ENCODE measurements around the gene FAM124A.

Gene FAM124A

GRCh38 chr13:51317262-51317661 is 95.1 kb downstream of the FAM124A start:
- DNase-seq, result no peak

DNA sequence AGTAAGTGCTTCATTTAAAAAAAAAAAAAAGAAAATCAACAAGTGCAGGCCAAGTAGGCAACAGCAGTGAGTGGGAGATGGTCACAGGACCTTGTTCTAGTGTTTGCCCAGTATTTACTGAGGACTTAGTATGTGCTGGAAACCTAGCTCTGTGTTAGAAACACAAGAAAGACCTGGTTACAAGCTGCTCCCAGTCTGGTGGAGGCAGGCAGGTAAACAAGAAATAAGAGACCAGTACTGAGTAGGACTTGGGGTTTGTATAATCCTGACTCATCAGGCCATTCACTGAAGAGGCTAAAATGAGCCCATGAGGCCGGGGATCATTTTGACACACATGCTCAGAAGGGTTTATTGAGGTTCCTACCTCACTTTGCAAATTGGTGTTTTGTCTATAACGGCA is 95.8 kb downstream of the FAM124A start:
- no peak for DNase-seq

GRCh38 chr13:51318876-51319275 is 96.7 kb downstream of the FAM124A start:
- no peak for DNase-seq

- no peak for DNase-seq
Observed at GRCh38 chr13:51321836-51322235, 99.6 kb downstream of the FAM124A start.

GRCh38 chr13:51322826-51323225 is 100.6 kb downstream of the FAM124A start:
- no peak for DNase-seq

- no peak for DNase-seq
Observed at GRCh38 chr13:51323824-51324511, 101.8 kb downstream of the FAM124A start.

GRCh38 chr13:51324714-51325420 is 102.7 kb downstream of the FAM124A start:
- no peak for DNase-seq

GRCh38 chr13:51325837-51326236 is 103.6 kb downstream of the FAM124A start:
- DNase-seq, result no peak

GRCh38 chr13:51326777-51327176 is 104.6 kb downstream of the FAM124A start:
- DNase-seq, result no peak

- no peak for DNase-seq
Observed at GRCh38 chr13:51327961-51328360, 105.8 kb downstream of the FAM124A start.

GRCh38 chr13:51328488-51328887 is 106.3 kb downstream of the FAM124A start:
- DNase-seq, result no peak

- DNase-seq, result no peak
Observed at GRCh38 chr13:51329606-51330005, 107.4 kb downstream of the FAM124A start.

- DNase-seq, result no peak
Observed at GRCh38 chr13:51330791-51331190, 108.6 kb downstream of the FAM124A start.

DNA sequence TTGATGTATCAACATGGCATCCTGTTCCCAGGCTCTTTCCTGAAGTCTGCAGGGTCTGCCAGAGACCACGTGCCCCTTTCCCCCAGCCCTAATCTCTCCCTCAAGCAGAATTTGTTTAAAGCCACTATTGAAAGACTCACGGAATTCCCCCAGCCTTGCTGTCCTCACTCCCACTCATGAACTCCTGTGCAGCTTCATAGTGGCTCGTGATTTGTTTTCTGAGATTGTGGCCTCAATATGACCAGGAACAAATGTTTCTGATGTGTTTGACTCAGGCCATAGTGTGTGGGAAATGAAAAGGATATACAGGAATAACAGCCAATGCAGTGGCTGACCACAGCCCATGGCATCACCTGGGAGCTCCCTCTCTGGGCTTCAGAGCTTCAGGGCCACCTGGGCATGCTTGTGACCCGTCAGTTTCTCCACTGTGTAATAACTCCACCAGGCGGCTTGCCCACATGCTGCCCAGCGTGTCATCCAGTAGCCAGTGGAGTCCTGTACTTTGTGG is 109.2 kb downstream of the FAM124A start:
- no peak for DNase-seq

DNA sequence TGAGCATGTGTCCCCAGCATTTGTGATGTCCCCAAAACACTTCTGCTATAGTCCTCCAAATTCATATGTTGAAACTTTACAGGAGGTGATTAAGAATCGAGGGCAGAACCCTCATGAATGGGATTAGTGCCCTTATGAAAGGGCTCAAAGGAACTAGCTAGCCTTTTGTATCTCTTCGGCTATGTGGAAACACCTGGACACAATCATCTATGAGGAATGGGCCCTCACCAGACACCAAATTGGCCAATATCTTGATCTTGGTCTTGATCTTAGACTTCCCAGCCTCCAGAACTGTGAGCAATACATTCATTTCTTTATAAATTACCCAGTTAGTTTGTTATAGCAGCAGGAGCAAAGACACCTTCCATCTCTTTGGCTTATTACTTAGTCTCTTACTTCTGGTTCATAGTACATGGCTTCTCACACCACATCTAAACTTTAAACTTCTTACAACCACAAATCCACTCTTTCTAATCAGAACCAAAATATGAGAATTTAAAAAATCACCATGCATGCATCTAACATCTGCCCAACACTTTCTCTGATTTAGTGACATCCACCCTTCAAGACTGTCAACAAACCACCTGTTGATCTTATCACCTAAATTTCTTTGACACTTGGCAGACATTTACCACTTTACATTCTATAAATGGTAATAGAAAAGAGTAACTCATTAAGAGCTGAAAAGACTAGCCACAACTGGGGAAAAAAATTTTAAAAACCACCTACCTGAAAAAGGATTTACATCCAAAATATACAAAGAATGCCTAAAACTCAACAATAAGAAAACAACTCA is 110.6 kb downstream of the FAM124A start:
- DNase-seq, result no peak

DNA sequence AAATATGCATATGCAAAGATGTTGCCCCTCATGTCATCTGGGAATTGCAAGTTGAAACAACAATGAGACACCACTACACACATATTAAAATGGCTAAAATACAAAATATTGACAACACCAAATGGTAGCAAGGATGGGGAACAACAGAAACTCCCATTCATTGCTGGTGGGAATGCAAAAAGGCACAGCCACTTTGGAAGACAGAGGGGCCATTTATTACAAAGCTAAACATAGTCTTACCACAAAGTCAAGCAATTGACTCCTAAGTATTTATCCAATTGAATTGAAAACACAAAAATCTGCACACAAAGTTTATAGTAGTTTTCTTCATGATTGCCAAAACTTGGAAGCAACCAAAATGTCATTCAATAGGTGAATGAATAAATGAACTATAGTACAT is 111.2 kb downstream of the FAM124A start:
- DNase-seq, result no peak

DNA sequence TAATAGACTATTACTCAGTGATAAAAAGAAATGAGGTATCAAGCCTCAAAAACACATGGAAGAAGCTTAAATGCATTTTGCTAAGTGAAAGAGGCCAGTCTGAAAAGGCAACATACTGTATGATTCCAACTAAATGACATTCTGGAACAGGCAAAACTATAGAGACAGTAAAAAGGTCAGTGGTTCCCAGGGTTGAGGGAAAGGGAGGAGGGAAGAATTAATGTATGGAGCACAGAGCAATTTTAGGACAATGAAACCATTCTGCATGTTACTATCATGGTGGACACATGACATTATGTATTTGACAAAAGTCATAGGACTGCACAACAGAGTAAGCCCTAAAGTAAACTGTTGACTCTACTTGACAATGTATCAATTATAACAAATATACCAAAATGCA is 111.6 kb downstream of the FAM124A start:
- no peak for DNase-seq

Data from CD4-positive, alpha-beta T cell treated with Interleukin-4 for 4 hours (primary cell).